HTR-8/SVneo (cell line): ENCODE results near the gene ABCA9.
"Not testable (repeated sequence)": the region's sequence is repeated elsewhere in the genome, so short reads cannot be mapped to it uniquely, and the experiment has no call there.

ENCODE experiments used
- DNase-seq: peaks from one replicate; pipeline ENCODE4 v3.0.0; 2011; ENCODE audit warnings: low spot score, mixed read lengths; ENCODE audit not compliant: insufficient read length
- FAIRE-seq: peaks from 2 replicates; lab custom pipeline; 2011; peaks lifted over from hg19 to GRCh38; lab: Jason Lieb, UNC

Gene ABCA9

DNA sequence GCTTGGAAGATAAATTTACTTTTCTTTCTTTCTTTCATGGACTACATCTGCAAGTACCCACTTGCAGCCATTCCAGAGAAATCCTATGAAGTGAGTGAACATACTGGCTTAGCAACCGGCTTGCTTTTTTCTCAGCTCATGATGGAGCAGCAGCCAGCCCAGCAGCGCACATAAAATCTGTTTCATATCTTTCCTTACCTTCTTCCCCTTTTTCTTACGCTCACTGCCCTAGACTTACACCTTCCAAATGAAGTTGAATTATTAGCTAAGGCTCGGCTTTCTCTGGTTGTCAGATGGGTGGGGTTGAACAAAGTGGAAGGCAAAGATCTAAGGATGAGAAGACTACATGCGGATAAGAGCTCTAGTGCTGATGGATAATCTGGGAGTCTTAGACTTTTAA lies 91.6 kb downstream of the ABCA9 start:
- DNase-seq (no peak), FAIRE-seq (no peak)

DNA sequence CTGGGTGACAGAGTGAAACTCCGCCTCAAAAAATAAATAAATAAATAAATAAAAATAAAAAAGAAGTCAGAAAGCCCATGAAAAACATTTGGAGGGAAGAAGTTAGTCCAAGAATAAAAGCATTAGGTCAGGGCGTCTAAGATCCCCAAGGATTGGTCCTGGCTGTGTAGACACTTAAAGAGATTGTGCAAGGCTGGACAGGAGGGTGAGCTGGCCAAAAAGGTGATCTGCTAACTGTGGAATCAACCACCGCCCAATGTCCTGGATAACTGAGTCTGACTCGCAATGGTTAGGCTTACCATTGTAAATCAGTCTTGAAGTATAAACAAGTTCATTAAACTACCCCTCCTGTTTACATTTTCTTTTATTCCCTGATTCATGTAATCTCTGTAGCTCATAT lies 96.8 kb downstream of the ABCA9 start:
- no peak for DNase-seq
- no peak for FAIRE-seq

DNA sequence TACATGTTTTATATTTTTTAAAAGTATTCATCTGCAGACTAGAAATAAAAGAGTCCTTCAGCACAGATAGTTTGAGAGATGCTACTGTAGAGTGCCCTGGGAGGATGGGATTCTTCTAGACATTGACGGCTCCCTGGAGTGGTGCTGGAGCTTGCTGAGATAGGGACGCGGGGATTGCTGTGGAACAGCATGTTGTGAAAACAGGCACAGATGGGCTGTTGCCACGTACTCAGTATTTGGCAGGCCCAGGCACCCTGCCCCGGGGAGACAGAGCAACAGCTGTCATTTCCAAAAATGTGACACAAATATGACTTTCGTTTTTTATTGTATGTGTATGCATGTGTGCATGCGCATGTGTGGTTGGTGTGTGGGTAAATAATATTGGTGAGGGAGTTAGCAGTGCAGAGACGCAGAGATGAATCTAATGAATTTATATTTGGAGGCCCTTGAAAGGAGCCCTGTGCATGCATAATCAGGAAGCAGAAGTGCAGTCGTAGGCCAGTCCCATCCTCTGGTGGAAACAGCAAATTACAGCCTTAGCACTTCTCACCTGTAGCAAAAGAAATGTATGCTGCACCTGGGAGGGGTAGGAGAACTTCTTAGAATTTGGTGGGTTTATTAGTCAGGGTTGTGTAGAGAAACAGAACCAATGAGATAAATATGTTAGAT lies 99.4 kb downstream of the ABCA9 start:
- FAIRE-seq, result no peak
- DNase-seq, result no peak

DNA sequence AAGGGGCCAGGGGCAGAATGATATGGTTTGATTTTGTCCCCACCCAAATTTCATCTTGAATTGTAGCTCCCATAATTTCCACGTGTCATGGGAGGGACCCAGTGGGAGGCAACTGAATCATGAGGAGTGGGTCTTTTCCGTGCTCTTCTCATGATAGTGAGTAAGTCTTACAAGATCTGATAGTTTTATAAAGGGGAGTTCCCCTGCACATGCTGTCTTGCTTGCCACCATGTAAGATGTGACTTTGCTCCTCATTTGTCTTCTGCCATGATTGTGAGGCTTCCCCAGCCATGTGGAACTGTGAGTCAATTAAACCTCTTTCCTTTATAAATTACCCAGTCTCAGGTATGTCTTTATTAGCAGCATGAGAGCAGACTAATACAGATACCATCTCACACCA lies 101.6 kb downstream of the ABCA9 start:
- DNase-seq, FAIRE-seq: not testable (repeated sequence)

DNA sequence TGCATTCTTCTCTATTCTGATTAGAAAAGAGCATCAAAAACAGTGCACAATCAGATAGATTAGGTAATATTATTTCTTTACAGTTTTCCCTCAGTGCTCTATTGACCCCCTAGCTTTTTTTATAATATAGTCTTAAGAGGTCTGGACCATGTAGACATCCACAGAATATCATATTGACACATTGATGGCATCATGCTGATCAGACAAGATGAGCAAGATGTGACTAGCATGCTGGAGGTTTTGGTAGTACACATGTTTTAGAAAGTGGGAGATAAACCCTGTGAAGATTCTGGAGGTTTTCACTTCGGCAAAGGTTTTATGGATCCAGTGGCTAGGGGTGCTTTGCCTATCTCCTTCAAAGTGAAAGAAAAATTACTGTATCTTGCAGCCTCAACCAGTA lies 102.8 kb downstream of the ABCA9 start:
- no peak for FAIRE-seq

DNA sequence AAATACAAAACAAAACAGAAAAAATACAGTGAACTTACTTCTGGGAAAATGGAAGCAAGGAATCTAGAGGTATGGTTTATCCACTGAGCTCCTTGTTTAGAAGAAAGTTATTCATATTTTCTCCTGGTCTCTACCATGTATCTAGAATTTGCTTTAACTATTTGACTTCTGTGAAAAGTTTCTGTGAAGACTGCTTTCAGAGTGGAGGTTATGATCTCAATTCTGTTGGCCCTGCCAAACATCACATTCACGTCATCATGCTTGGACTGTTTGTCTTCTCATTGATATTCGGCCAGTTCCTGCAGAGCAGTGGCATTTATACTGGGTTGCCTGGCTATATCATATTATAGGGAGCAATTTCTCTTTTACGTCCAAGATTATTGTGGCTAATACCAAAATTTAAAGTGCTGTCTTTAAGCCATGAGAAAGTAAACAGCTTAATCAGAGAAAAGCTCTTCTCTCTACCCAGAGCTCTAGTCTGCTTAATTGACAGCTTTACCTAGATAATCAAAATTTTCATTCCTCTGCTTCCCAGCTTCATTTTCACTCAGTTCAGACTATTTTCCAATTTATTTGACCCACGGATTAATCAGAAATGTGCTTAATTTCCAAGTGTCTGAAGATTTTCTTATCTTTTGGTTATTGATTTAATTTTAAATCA lies 105.4 kb downstream of the ABCA9 start, which contains the start of gene ABCA8:
ABCA8 (minus strand) TSS at position 212 of the 661 bp plus-strand sequence. CDS start 13,358 bp downstream, outside the sequence.
- no peak for FAIRE-seq

More for the DNA sequence above, 102.8 kb downstream of the ABCA9 start:
- DNase-seq, result no peak

DNA sequence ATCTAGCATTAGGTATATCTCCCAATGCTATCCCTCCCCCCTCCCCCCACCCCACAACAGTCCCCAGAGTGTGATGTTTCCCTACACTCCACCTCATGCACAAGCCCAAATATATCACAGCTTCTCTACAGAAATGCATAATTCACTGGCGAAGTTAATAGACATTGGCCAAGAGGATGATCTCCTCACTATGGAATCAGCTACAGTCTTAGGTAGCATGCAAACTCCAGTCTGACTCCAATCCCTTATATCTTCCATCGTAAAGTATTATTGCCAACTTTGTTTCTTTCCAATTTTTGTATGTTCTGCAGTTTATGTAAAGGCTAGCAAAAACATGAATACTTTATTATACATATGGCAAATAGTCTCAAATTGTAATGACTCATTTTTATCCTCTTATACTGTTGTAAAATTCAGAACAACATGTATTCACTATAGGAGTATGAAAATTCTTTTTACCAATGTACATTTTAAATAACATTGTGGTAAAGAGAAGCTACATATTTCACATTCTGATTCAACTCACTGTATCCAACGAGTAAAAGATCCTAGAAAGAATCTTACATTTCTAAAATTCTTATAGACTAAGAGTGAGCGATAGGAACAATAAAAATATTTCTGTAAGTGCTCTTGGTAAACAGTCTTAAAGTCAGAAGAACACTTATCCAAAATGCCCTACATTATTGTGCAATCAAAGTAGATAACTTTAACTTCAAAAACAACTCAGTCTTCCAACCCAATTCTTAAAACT lies 106.4 kb downstream of the ABCA9 start:
- DNase-seq, result no peak
- FAIRE-seq, result peak; percentile 16

More for the DNA sequence above, 105.4 kb downstream of the ABCA9 start, which contains the start of gene ABCA8:
- peak; percentile 6 for DNase-seq

DNA sequence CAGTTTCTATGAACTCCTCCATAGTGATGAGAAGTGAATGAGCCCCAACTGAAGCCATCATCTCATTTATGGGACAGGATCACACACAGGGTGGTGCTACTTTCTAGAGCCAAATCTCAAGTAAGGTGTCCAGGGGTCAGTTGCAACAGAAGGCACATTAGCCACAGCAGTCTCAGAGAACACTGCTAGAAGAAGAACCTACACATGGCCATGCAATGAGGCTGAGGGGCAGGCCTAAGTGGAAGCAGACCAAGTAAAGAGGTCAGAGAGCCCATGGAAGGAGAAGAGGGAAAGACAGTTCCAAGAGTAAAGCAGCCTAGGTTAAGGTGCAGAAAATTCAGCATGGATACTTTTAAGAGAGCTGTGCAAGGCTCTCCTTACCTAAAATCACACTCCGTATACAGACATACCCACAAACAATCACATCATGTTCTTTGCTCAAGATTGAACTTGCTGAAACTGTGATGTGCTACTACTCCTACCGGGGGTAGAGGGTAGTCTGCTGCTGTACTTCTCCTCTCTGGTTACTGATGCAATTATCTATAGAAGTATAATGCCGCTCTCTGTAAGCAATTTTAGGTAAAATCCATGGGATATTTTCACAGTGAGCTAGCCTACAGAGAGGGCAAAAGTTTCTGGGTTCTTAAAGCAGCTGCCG lies 107.3 kb downstream of the ABCA9 start:
- no peak for FAIRE-seq

DNA sequence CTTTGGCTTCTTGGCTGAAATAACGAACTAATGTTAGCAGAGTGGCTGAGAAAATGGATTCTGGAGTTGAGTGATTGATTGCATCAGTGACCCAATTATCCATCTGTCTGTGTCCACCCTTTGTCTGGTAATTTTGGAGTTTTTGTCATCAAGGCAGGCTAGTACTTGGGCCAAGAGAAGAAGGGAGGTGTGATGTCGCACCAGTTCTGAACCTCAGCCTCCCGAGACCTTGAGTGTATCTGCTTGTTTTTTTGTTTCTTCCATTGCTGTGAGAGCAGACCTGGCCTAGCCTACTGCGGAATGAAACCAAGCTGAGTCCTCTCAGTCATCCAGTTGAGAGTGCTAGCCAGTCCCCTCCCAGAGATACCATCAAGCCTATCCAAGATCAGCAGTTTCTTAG lies 110.0 kb downstream of the ABCA9 start:
- no peak for FAIRE-seq
- DNase-seq, result no peak

More for the DNA sequence above, 107.3 kb downstream of the ABCA9 start:
- DNase-seq, result no peak

DNA sequence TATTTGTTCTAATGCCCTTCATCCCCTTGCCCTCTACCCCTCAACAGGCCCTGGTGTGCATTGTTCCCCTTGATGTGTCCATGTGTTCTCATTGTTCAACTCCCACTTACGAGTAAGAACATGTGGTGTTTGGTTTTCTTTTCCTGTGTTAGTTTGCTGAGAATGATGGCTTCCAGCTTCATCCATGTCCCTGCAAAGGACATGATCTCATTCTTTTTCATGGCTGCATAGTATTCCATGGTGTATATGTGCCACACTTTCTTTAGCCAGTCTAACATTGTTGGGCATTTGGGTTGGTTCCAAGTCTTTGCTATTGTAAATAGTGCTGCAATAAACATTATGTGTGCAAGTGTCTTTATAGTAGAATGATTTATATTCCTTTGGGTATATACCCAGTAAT lies 112.9 kb downstream of the ABCA9 start:
- FAIRE-seq, DNase-seq: not testable (repeated sequence)

DNA sequence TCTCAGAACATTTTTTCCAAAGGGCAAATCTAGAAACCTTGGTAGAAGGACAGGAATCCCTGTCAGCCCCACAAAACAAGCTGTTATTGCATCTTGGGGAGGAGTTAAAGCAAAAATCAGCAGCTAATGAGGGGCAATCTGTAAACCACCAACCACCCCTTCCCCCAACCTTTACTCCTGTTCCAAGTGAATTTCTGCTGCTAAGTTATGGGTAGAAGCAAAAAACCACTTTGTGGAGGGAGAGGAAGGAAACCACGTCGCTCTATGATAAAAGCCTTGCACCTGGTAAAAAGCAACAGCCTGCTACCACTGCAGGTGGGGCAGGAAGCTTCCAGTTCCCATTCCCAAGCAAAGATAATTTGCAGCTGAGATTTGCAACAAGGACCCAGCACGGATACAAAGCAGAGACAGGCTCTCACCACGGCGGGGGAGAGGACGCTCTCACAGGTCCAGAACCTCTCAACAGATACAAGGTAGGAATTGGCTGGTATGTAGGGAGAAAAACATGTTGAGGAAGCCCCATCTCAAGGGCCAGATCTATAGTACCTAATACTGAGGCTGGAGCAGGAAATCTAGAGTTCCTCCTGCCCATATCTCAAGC lies 116.2 kb downstream of the ABCA9 start:
- FAIRE-seq (no peak), DNase-seq (no peak)

DNA sequence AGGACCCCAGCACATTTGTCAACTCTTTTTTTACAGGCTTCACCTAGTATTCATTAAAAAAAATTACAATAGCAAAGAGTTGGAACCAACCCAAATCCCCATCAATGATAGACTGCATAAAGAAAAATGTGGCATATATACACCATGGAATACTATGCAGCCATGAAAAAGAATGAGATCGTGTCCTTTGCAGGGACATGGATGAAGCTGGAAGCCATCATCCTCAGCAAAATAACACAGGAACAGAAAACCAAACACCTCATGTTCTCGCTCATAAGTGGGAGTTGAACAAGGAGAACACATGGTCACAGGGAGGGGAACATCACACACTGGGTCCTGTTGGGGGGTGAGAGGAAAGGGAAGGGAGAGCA lies 116.9 kb downstream of the ABCA9 start:
- DNase-seq, result not testable (repeated sequence)

DNA sequence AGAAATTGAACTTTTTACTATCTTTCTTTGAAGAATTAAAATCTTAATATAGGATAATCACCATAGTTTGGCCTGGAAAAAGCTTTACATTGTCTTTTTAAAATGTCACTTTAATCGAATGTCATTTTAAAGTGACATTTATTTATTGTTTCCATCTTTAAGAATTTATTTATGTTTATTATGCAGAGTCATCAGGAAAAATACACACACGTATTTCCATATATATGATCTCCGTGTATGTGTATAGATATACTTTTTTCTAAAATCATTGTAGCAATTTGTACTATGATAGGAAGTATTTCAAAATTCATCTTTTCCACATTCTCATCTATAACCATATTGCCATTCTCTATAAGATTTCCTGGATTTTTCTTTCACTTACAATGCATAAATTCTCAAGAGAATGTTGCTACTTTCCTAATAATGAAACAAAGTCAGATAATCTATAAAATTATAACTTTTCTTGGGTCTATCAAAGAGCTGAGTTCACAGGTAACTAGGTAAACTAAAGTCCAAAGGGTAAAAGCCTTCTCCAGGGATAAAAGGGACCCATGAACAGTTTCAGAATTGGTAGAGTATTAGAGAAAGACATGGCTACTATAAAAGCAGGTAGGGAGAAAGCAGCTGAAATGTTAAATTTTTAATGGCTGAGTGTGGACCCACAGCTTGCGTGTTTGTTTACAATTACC lies 117.5 kb downstream of the ABCA9 start:
- no peak for FAIRE-seq
- DNase-seq, result no peak

More for the DNA sequence above, 116.9 kb downstream of the ABCA9 start:
- FAIRE-seq, result not testable (repeated sequence)

DNA sequence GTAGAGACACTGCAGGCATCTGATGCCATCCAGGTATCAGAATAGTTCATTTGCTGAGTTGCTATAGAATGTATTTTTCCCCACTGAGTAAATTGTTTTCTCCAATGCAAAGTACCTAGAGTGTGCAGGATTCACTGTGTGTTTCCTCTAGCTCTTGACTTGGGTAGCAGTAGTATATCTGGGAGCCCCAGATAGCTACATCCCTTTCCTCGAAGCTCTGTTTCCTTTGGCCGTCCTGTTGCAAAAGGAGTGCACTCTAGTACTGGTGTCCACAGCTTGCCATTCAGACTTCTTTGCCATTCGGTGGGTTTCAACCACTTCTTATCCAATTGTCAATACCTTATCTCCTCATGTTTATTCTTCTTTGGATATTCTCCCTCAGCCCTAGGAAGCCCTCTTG lies 118.3 kb downstream of the ABCA9 start:
- DNase-seq (no peak), FAIRE-seq (no peak)

DNA sequence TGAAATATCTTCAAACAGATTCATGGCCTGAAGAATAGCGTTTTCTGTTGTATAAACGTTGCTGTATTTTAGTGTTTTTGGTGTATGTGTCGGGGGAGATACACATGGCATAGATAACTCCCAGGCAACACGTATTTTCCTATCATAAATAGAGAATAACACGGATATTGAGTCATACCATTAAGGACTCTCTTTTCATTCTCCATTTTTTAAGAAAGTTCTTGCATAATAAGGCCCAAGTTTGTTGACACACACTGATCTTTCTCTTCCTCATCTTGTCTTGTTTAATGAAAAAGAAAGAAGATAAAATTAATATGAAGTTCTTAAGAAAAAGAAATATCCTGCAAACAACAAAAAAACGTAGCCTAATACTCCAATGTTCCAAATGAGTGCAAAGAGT lies 119.0 kb downstream of the ABCA9 start:
- FAIRE-seq (no peak), DNase-seq (no peak)

DNA sequence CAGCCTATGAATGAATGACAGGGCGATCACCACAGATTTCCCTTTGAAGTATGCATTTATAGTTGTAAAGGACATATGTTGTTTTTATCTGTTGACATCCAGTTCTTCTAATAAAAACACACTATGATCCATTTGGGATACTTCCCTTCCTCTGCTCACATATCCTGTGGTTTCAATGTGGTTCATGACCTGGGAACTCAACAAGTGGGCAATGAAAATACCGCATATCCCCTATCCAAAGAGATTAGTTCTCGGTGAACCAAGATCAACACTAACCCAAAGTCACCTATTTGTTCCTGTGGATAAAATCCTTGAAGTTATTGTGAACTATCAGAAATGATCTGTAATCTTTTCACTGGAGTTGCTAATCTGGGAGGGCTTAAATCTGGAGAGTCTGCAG lies 121.5 kb downstream of the ABCA9 start:
- no peak for FAIRE-seq
- no peak for DNase-seq

DNA sequence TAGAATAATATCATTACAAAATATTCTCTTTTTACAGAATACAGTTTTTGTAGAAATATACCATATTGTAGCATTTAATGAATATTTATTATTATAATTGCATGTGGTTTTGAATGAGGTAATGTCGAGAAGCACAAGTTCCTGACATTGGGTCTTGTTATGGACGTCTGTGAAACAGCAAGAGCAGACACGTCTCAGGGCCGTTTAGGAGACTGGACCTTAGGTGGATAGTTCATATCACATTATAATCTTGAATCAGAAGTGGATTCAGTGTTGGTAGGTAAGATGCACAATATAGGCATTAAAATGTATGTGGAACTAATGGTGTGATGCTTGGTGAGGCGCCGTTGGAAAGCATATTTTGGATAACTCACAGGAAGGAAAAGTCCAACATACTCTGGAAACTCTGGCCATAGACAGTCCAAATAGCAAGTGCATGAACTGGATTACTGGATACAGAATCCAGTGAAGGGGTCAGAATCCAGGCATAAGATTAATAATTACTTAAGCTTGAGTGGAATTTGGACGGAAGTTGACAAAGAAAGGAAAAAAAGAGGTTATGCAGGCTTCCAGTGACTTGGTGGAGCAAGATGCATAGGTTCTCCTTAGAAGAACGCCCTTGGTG lies 122.7 kb downstream of the ABCA9 start:
- DNase-seq (no peak), FAIRE-seq (no peak)

DNA sequence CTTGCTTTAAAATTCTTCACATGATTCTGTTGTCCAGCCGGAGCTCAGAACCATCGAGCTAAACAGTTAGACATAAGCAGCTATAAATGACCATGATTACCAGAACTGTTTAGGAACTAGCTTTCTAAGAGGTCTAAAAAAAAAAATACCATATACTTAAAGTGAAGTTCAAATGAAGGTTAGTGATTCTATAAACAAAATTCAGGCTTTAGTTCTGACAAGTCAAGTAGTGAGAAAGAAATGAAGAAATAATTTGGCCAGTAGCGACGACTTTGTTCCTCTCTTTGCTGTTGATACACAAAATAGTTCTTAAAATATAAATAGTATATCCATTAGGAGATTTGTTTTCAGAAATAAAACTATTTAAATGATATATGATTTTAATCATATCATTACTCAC lies 133.2 kb downstream of the ABCA9 start:
- no peak for FAIRE-seq
- DNase-seq, result no peak
